GM19035 (cell line): Measurements from ENCODE around the gene TRUB1.

ENCODE experiments used
- ATAC-seq: cut with Tn5 transposase; IDR thresholded peaks from one replicate; pipeline ENCODE4 v1.9.1; 2021; ENCODE audit not compliant: unreplicated experiment

TRUB1 gene

DNA sequence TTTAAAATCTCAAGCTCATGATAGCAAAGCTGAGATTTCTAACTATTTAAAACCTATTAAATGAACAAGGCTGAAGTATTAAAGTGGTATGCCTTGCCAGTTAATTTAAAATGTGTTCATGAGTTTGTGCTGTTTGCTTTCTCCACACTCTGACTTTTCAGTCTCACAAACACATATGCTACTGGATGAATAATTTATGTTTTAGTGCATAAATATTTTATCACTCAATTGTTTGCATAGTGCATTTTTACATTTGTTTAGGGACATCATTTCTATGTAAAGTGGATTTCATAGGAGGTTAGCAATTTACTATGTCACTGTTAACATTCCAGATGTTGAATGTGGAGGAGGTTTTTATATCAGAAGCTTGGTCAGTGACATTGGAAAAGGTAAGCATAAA is 36.0 kb downstream of the TRUB1 start:
- ATAC-seq, result no peak

DNA sequence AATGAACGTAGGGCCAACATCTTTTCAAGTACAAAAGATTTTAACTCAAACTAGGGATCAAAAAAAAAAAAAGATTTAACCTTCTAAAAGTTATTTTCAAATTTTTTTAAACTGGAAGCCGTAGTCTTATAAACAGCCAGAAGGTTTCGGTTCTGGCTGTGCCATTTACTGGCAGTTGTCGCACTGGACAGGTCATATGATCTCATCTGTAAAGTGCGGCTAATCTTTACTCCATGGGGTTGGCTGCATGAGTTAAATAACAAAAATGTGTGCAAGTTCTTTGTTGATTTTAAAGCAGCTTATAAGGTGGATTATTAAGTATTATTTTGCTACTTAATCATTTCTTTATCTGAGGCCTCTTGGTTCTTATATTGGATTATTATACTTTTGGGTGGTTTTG is 36.6 kb downstream of the TRUB1 start:
- ATAC-seq, result no peak

DNA sequence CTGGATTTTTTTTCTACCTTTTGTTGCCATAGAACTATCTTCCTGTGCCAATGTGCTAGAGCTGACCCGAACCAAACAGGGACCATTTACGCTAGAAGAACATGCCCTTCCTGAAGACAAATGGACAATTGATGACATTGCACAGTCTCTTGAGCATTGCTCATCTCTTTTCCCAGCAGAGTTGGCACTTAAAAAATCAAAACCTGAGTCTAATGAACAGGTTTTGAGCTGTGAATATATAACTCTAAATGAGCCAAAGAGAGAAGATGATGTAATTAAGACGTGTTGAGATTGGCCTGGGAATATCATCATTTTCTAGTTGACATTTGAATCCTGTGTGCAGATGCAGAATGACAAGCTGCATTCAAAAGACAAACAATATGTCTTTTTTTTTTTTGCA is 37.1 kb downstream of the TRUB1 start:
- ATAC-seq, result no peak

DNA sequence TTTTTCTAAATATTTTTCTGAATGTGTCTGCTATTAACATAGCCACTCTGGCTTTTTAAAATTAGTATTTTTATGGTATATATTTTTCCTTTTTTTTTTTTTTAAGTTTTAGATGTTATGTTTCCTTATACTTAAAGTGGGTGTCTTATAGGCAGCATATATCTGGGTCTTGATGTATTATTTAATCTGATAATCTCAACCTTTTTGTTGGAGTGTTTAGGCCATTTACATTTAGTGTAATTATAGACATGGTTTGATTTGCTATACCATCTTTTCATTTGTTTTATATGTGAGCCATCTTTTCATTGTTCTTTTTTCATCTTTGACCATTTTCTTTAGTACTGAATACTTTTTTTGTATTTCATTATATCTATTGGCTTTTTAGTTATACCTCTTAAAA is 45.0 kb downstream of the TRUB1 start:
- ATAC-seq, result no peak

DNA sequence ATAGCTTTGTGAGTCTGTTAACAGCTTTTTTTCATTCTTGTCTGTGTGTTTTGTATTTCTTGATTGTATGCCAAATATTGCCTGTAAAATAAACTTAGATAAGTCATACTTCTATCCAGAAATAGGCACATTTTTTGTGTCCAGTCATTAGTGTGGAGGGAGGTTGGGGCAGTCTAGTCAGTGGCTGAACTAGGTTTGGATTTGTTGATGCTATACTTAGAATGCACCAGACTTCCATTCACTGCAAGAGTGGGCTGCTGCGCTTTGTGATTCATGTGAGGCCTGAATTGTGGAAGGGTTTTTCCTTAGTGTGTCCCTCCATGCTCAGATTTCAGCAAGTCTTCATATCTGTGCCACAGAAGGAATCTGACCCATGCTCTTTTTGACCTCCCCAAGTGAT is 50.0 kb downstream of the TRUB1 start:
- ATAC-seq, result no peak

DNA sequence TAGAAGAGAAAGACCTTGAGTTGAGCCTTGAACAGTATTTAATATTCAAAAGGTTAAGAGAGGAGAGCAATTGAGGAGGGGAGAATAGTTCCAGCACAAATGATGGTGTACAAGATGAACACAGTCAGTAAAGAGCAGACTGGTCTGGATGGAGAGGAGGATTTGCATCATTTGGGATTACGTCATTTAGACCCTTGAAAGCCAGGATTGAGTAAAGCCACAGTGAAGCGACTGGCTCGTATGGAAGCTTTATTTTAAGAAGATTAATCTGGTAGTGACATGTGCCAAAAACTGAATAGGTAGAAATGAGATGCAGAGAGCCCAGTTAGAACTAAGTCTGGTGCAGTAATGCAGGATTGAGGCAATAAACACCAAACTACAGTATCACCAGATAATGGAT is 52.6 kb downstream of the TRUB1 start:
- no peak for ATAC-seq

DNA sequence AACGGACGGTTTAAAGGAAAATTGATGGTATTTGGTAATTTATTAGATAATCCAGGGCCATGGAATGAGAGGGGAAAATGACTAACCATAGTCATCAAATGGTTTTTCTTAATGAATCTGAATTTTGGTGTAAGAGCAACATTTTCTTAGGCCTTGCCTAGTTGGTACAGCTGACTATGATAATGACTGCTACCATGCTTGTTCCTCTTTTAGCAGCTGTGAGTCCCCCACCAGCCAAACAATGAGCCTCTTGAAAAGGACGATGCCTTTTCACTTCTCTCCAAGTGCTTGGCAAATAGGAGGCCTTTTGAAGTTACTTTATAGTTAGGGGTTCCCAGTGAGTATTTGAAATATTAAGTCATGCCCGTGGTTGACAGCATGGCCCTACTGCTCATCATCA is 53.0 kb downstream of the TRUB1 start:
- no peak for ATAC-seq

DNA sequence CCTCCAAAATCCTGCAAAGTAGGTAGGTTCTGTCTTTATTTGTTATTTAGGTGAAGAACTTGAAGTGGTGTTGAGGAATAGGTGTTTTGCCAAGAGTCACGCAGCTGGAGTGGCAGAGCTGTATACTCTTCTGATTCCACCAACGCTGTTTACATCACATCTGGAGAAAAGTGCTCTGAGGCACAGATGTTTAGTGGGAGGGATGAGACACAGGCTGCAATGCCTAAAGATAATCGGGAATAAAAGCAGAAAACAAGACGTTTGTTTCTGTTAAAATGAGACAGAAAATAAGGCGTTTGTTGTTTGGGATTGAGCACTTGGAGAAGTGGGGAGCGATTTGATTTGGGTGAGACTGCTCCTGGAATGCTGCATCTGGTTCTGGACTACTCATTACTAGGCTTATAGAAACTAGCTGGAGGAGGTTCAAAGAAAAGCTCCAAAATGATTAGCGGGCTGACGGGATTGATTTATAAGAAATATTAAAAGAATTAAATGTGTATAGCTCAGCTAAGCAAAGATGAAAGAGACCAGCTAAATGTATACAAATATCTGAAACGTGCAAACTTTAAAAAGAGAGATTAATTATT is 54.3 kb downstream of the TRUB1 start:
- ATAC-seq, result no peak

DNA sequence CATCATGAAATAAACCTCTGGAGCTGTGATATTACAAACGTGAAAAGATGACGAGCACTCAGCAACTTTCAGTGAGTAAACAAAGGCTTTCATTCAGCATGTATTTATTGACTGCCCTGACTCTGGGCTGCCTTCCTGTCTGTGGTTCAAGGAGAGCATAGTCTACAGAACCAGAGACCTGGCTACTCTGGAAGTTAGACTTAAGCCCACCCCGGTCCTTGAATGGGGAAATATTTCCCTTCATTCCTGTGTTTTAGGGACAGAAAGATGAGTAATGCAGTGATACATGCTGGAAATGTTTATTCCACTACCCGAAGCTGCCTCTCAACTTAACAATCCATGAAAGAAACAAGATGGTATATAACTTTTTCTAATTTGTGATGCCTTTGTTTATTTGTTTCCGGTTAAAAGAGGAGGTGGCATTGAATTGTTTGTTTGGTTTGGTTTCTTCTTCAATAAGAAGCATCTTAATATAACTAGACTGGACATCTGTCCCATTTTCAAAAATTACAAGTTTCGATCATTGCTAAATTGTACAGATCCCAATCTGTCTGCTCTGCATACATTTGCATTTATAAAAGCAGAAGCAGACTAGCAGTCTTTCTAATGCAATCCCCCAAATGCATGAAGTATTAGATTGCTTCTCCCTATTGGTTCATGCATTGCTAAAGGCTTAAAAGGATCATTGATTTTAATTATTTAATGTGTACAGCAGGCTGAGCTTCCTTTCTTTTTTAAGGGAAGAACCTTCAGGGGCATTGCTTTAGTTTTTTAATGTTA is 57.7 kb downstream of the TRUB1 start:
- no peak for ATAC-seq

DNA sequence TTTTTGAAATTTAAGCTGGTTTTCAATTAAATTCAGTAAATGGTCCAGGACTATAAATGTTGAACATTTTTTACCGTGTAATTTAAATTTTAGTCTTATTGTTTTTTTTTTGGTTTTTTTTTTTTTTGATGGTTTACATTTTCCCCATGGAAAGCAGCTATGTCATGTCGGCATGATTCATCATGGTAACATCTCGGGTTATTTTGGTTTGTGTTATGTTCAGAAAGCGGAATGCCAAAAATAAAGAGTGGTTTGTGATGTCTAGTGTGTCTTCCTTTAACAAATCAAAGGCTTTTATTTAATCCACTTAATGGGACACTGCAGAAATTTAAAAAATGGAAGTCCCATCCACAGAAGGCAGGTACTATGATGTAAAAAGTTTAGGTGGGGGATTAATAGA is 58.5 kb downstream of the TRUB1 start:
- no peak for ATAC-seq

DNA sequence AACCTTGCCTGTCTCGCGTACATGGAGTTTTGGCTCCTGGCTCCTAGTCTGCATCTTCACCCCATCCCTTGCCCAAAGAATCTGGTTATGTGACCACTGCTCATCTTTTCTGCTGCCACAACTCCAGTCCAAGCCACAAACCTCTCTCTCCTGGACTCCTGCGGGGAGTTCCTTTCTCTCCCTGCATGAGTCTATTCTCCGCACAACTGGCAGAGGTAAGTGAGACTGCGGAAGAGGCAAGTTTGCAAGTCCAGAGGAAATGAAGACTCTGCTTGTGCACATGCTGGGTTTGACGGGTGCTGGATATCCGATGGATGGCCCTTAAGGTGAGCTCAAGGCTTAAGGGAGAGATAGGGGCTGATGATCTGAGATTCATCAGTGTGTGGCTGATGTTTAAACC is 61.0 kb downstream of the TRUB1 start:
- no peak for ATAC-seq

DNA sequence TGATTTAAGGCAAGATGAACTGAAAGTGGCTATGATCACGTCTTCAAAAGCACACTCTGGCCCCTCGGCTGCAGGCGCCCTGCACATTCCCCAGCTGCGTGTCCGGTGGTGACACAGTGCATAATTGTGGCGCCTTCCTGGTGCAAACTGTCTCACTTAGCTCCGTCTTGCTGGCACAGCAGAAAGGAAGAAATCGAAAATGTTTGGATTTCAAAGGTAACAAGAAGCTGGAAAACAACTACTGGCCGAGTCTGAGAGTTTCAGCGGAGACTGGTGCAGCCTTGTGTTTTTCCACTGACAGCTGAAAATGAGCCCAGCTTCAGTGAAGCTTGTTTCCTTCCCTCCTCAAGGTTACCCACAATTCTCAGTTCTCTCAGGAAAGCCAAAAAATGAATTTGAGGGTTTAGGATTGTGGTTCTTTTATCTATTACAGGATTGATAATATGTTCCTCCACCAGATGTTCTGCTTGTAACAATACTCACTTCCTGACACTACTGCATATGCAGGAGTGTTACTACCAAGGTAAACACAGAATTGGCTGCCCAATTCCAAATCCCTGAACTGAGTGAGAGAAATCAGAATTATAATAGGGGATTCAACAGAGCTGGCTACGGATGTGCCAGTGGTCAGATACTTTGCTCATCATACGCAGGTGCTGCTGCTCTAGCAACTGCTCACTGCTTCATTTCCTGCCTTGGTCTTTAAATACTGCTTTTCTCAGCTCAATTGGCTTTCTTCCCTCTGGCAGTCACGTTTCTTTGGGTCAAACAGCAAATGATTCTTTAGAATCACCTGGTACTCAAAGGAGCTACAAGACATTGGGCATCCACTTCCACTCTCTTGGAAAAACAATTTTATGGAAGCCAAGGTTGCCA is 63.7 kb downstream of the TRUB1 start:
- ATAC-seq, result peak; percentile 68

DNA sequence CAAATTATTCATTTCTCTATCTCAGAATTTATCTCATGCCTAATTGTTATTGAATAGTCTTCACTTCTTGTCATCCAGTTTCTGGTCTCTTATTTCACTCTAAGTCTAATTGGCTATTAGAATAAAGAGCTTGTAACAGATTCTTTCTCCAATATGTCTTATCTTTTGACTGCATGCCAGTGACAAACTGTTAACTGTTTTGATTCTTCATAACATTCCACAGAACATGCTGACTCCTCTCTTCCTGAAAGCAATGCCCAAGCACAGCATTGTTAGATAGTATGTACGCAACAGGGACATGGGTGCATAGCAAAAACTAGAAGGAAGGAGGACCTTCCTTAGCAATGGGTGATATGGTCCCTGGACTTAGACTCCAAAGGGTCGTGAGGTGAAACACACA is 65.4 kb downstream of the TRUB1 start:
- no peak for ATAC-seq

DNA sequence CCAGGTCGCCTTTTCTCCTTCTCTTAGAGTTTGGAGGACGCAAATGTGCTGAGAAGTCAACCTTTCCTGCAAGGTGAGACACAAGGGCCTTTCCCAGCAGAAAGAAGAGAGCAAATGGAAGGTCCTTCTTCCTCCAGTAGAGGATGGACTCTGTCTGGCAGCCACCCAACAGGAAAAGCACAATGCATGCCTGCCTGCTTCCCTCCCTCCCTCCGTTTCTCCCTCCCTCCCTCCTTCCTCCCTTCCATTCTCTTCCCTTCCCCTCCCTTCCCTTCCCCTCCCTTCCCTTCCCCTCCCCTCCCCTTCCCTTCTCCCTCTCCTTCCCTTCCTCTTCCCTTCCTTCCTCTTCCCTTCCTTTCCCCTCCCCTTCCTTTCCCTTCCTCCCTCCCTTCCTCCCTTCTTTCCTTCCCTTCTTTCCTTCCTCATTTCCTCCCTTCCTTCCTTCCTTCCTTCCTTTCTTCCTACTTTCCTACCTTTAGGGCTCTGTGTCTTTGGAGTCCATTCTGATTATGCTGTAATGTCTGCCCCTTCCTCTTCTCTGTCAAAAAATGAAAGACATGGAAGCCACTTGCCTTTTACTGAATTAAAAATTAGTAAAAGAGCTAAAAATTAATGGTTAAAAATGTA is 66.4 kb downstream of the TRUB1 start:
- no peak for ATAC-seq

DNA sequence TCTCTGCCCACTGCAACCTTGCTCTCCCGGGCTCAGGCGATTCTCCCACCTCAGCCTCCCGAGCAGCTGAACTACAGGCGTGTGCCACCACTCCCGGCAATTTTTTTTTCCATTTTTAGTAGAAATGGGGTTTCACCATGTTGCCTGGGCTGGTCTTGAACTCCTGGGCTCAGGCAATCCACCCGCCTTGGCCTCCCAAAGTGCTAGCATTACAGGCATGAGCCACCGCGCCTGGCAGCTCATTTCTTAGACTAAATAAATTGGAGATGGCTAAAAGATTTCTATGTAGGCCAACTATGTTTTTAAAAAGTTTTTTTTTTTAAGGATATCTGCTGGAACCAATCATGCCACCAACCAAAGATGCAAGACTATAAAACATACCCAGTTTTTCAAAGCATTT is 67.8 kb downstream of the TRUB1 start:
- no peak for ATAC-seq

DNA sequence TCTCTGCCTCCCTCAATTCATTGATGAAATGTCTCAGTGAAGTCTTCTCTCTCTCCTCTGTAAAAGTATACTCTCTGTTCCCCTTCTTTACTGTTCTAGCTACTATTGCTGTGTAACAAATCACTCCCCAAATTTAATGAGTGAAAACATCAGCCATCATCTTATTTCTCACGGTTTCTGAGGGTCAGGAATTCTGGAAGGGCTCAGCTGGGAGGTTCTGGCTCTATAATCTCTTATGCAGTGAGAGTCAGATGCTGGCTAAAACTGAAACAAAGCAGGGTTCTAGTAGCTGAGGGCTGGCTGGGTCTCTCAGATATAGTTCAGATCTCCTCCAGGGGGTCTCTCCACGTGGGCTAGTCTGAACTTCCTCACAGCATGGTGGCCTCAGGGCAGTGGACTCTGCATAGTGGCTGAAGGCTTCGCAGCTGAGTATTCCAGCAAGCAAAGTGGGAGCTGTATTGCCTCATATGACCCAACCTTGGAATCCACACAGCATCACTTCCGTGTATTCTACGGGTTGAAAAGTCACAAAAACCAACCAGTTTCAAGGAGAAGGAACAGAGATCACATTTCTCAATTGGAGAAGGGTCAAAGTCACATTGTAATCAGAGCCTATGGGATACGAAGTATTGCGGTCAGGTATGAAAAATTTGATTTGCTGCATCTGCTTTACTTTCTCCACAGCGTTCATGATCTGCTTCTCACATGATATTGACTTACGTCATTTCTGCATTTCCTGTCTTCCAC is 80.4 kb downstream of the TRUB1 start:
- no peak for ATAC-seq

DNA sequence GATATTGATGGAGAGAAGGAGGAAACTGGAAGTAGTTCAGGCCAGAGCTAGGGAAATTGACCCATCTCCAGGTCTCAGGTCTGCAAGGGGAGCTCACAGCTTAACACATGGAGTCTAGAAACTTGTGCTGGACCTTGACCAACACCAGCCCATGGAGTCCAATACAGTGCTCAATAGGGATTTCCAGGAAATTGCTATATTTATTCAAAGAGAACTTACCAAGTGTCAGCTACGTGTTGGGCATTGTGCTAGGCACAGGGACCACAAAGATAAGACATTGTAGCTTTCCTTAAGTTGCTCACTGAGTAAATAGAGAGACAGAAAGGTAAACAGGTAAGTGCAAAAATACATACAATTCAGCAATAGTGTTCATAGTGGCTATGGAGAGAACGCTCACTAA is 82.5 kb downstream of the TRUB1 start:
- no peak for ATAC-seq

DNA sequence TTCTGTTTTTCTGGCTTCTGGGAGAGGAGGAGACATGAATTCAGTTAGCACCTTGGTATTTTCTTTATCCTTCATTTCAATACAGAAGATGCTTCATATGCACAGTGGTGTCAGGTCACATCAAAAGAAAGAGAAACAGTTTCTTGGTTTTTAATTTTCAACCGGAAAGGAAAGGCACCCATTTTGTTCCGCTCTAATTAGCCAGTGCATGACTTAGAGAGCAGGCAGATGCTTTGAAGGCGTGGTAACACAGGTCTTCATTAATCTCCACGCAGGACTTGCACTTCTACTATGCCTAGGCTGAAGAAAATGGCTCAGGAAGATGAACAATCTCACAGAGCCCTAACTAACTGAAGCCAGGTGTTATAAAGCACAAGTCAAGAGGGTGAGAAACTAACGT is 84.7 kb downstream of the TRUB1 start:
- ATAC-seq, result no peak

DNA sequence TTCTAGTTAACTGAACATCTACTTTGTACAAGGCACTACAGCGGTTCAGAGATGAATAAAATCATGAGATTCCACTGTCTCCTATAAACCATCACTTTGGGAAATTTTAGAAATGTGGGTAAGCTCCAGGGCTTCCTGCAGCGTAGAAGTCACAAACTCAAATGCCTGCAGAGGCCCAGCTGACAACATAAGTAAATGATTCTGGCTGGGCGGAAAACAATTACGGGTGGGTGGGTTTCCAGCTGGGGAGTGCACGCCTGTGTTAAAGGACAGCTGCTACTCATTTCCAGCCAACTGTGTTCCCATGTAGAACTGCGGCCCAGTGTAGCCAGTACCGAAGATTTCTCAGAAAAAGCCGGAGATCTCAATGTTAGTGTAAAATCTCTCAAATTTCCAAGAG is 85.7 kb downstream of the TRUB1 start:
- ATAC-seq, result no peak

DNA sequence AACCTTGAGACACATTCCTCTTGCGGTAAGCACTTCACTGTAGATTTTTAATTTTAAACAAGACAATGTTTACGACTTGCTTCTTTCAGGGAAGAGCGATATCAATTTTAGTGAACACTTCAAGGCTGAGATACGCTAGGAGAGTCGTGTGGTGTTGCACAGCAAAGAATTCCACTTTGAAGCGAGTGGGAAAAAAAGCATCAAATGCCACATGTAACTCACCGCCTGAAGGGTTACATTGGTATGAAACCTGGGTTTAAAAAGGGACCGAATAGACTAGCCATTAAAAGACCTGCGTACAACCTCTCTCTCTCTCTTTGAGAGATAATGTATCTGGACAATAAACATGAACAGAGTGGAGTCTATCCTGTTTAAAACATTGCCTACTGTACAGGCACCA is 86.4 kb downstream of the TRUB1 start:
- ATAC-seq, result no peak
